Measurements from ENCODE around the gene FAR2.
"Not testable (repeated sequence)": the region's sequence is repeated elsewhere in the genome, so short reads cannot be mapped to it uniquely, and the experiment has no call there.

The FAR2 gene

GRCh38 chr12:29240441-29240840 is 91.4 kb downstream of the FAR2 start:
- no peak for DNase-seq

- peak; percentile 43 for DNase-seq
Measured at GRCh38 chr12:29241821-29242591, 92.9 kb downstream of the FAR2 start.

GRCh38 chr12:29242921-29243431 is 93.9 kb downstream of the FAR2 start:
- no peak for DNase-seq

GRCh38 chr12:29244159-29244765 is 95.2 kb downstream of the FAR2 start:
- DNase-seq, result no peak

GRCh38 chr12:29245246-29245645 is 96.2 kb downstream of the FAR2 start:
- no peak for DNase-seq

GRCh38 chr12:29249930-29250329 is 100.9 kb downstream of the FAR2 start:
- DNase-seq, result no peak

- DNase-seq, result no peak
Measured at GRCh38 chr12:29253906-29254625, 105.0 kb downstream of the FAR2 start.

- DNase-seq, result no peak
Measured at GRCh38 chr12:29255042-29255441, 106.0 kb downstream of the FAR2 start.

- no peak for DNase-seq
Measured at GRCh38 chr12:29256598-29256997, 107.5 kb downstream of the FAR2 start.

- not testable (repeated sequence) for DNase-seq
Measured at GRCh38 chr12:29257687-29258086, 108.6 kb downstream of the FAR2 start.

- no peak for DNase-seq
Measured at GRCh38 chr12:29264424-29264823, 115.3 kb downstream of the FAR2 start.

GRCh38 chr12:29269706-29270408 is 120.8 kb downstream of the FAR2 start:
- DNase-seq, result no peak

GRCh38 chr12:29270446-29270845 is 121.4 kb downstream of the FAR2 start:
- DNase-seq, result no peak

- DNase-seq, result no peak
Measured at GRCh38 chr12:29273178-29273843, 124.2 kb downstream of the FAR2 start.

GRCh38 chr12:29275834-29276233 is 126.8 kb downstream of the FAR2 start:
- no peak for DNase-seq

GRCh38 chr12:29277231-29277630 is 128.2 kb downstream of the FAR2 start:
- DNase-seq, result no peak

GRCh38 chr12:29278673-29279420 is 129.8 kb downstream of the FAR2 start:
- no peak for DNase-seq

GRCh38 chr12:29281371-29282005 is 132.4 kb downstream of the FAR2 start:
- no peak for DNase-seq

GRCh38 chr12:29282031-29282816 is 133.1 kb downstream of the FAR2 start:
- DNase-seq, result no peak

GRCh38 chr12:29283969-29284700 is 135.1 kb downstream of the FAR2 start:
- DNase-seq, result peak; percentile 23
